Measurements from ENCODE around the gene GSTM1.
"Not testable (repeated sequence)": the region's sequence is repeated elsewhere in the genome, so short reads cannot be mapped to it uniquely, and the experiment has no call there.

Gene GSTM1

GRCh38 chr1:109667452-109668122, 20.0 kb upstream of the GSTM1 start, which contains the start of gene GSTM2:
GSTM2 (plus strand) TSS chr1:109668057; CDS start chr1:109668116, 59 bp downstream.
- H3K4me2 ChIP-seq = peak within 1 kb of the TSS; percentile 70 to 92 (median 85)
- TF ChIP-seq Cebpa-rat (IDR thresholded peaks at IDR 0.05) = no peak
- no peak within 1 kb of the TSS for H3K27ac ChIP-seq
- no peaks in the 10 kb centered on the region; a peak in 1 of 22 replicates for H3K36me3 ChIP-seq
- no peaks in the 10 kb centered on the region for H4K20me1 ChIP-seq
- H3K27me3 ChIP-seq = no peaks in the 10 kb centered on the region
- peak within 1 kb of the TSS in 10 of 11 experiments; percentile 28 to 65 (median 48); a peak in 18 of 22 replicates for H3K9ac ChIP-seq
- peaks cover 12 to 25% (median 18%) of the 10 kb centered on the region in 10 experiments for H3K4me1 ChIP-seq
- no peaks in the 10 kb centered on the region; a peak in 1 of 22 replicates for H3K9me3 ChIP-seq (replicated peaks in 1 of 11)
- H3K4me3 ChIP-seq = peak within 1 kb of the TSS; percentile 34 to 64 (median 50); a peak in 19 of 20 replicates

GRCh38 chr1:109668123-109668775, 19.4 kb upstream of the GSTM1 start:
- peak overlapping the region; percentile 70 to 92 (median 85) for H3K4me2 ChIP-seq
- no peaks in the 10 kb centered on the region; a peak in 1 of 22 replicates for H3K36me3 ChIP-seq
- H3K4me3 ChIP-seq = peak overlapping the region; percentile 34 to 64 (median 50); a peak in 19 of 20 replicates
- no peaks in the 10 kb centered on the region for H3K27me3 ChIP-seq
- no peak for TF ChIP-seq Cebpa-rat (IDR thresholded peaks at IDR 0.05)
- no peaks in the 10 kb centered on the region; a peak in 1 of 22 replicates for H3K9me3 ChIP-seq (replicated peaks in 1 of 11)
- peak overlapping the region in 8 of 11 experiments; percentile 28 to 65 (median 48); a peak in 15 of 22 replicates for H3K9ac ChIP-seq
- H3K27ac ChIP-seq = no peak overlapping the region
- peaks cover 12 to 25% (median 18%) of the 10 kb centered on the region in 10 experiments for H3K4me1 ChIP-seq
- no peaks in the 10 kb centered on the region for H4K20me1 ChIP-seq

- TF ChIP-seq Cebpa-rat (IDR thresholded peaks at IDR 0.05) = no peak
- H4K20me1 ChIP-seq = no peaks in the 10 kb centered on the region
- no peaks in the 10 kb centered on the region; a peak in 1 of 22 replicates for H3K36me3 ChIP-seq
These were observed 18.2 kb upstream of the GSTM1 start for GRCh38 chr1:109669246-109669948.

GRCh38 chr1:109669949-109670302, 17.7 kb upstream of the GSTM1 start:
- H4K20me1 ChIP-seq = not testable (repeated sequence)

More at GRCh38 chr1:109669246-109669948, 18.2 kb upstream of the GSTM1 start:
- no peak overlapping the region for H3K27ac ChIP-seq
- no peaks in the 10 kb centered on the region; a peak in 1 of 22 replicates for H3K9me3 ChIP-seq (replicated peaks in 1 of 11)
- H3K4me1 ChIP-seq = peaks cover 5 to 13% (median 12%) of the 10 kb centered on the region in 10 experiments
- H3K4me2 ChIP-seq = no peak overlapping the region
- H3K4me3 ChIP-seq = no peak overlapping the region
- no peak overlapping the region for H3K9ac ChIP-seq
- H3K27me3 ChIP-seq = no peaks in the 10 kb centered on the region

GRCh38 chr1:109671067-109671466, 16.6 kb upstream of the GSTM1 start:
- Histone ChIP-seq H3K27ac (no peak overlapping the region), H4K20me1 (no peaks in the 10 kb centered on the region), H3K27me3 (no peaks in the 10 kb centered on the region), H3K9me3 (replicated peaks in 1 of 11) (no peaks in the 10 kb centered on the region; a peak in 1 of 22 replicates), H3K4me3 (no peak overlapping the region), H3K9ac (no peak overlapping the region), H3K4me1 (peaks cover 5 to 13% (median 12%) of the 10 kb centered on the region in 10 experiments), H3K4me2 (no peak overlapping the region), H3K36me3 (no peaks in the 10 kb centered on the region; a peak in 1 of 22 replicates)
- no peak for TF ChIP-seq Cebpa-rat (IDR thresholded peaks at IDR 0.05)

More at GRCh38 chr1:109669949-109670302, 17.7 kb upstream of the GSTM1 start:
- H3K4me1 ChIP-seq = peaks cover 5 to 13% (median 12%) of the 10 kb centered on the region in 10 experiments
- H3K27ac ChIP-seq; H3K27me3 ChIP-seq; H3K9ac ChIP-seq; H3K36me3 ChIP-seq; H3K4me2 ChIP-seq; H3K9me3 ChIP-seq (replicated peaks in 1 of 11); H3K4me3 ChIP-seq: not testable (repeated sequence)

GRCh38 chr1:109673861-109674260, 13.8 kb upstream of the GSTM1 start:
- H3K27ac ChIP-seq; H4K20me1 ChIP-seq; H3K4me2 ChIP-seq; H3K4me1 ChIP-seq; H3K36me3 ChIP-seq; H3K9me3 ChIP-seq (replicated peaks in 1 of 11); H3K9ac ChIP-seq; H3K4me3 ChIP-seq; H3K27me3 ChIP-seq: not testable (repeated sequence)

- not testable (repeated sequence) for H3K27ac ChIP-seq, H3K4me3 ChIP-seq, H3K27me3 ChIP-seq
These were observed 10.8 kb upstream of the GSTM1 start for GRCh38 chr1:109676683-109677381.

GRCh38 chr1:109677459-109677858, 10.2 kb upstream of the GSTM1 start:
- Histone ChIP-seq H3K4me1 (no peaks in the 10 kb centered on the region), H3K9me3 (replicated peaks in 1 of 11) (no peaks in the 10 kb centered on the region), H3K27me3 (no peaks in the 10 kb centered on the region), H3K9ac (no peak overlapping the region), H3K36me3 (no peaks in the 10 kb centered on the region), H3K4me3 (no peak overlapping the region), H4K20me1 (no peaks in the 10 kb centered on the region), H3K4me2 (no peak overlapping the region), H3K27ac (no peak overlapping the region)
- no peak for TF ChIP-seq Cebpa-rat (IDR thresholded peaks at IDR 0.05)

More at GRCh38 chr1:109676683-109677381, 10.8 kb upstream of the GSTM1 start:
- H3K9ac ChIP-seq; H4K20me1 ChIP-seq; H3K4me1 ChIP-seq; H3K36me3 ChIP-seq; H3K9me3 ChIP-seq (replicated peaks in 1 of 11); H3K4me2 ChIP-seq: not testable (repeated sequence)

- H3K4me3 ChIP-seq; H4K20me1 ChIP-seq; H3K27ac ChIP-seq; H3K9me3 ChIP-seq (replicated peaks in 1 of 11); H3K4me2 ChIP-seq; H3K9ac ChIP-seq; H3K36me3 ChIP-seq; H3K27me3 ChIP-seq; H3K4me1 ChIP-seq: not testable (repeated sequence)
These were observed 9.0 kb upstream of the GSTM1 start for GRCh38 chr1:109678637-109679036.

- not testable (repeated sequence) for H3K27ac ChIP-seq, H3K27me3 ChIP-seq, H4K20me1 ChIP-seq, H3K9ac ChIP-seq, H3K4me3 ChIP-seq, H3K4me2 ChIP-seq, H3K36me3 ChIP-seq
- peaks cover 8 to 23% (median 15%) of the 10 kb centered on the region in 11 experiments; a peak in 21 of 22 replicates for H3K9me3 ChIP-seq (replicated peaks in 1 of 11)
- peaks cover 12 to 25% (median 15%) of the 10 kb centered on the region in 10 experiments for H3K4me1 ChIP-seq
These were observed 2.8 kb upstream of the GSTM1 start for GRCh38 chr1:109684777-109685176.

- not testable (repeated sequence) for H3K27me3 ChIP-seq, H3K9ac ChIP-seq, H4K20me1 ChIP-seq, H3K4me2 ChIP-seq, H3K4me3 ChIP-seq, H3K27ac ChIP-seq
- Histone ChIP-seq H3K36me3 (peaks cover 0 to 14% (median 9%) of the 10 kb centered on the region in 11 experiments; a peak in 12 of 22 replicates), H3K9me3 (replicated peaks in 1 of 11) (peaks cover 8 to 23% (median 15%) of the 10 kb centered on the region in 11 experiments; a peak in 21 of 22 replicates), H3K4me1 (peaks cover 12 to 25% (median 15%) of the 10 kb centered on the region in 10 experiments)
These were observed 2.2 kb upstream of the GSTM1 start for GRCh38 chr1:109685399-109685798.

- not testable (repeated sequence) for H3K27ac ChIP-seq, H3K4me3 ChIP-seq, H3K27me3 ChIP-seq, H4K20me1 ChIP-seq, H3K9ac ChIP-seq, H3K4me2 ChIP-seq
- Histone ChIP-seq H3K36me3 (peaks cover 0 to 19% (median 13%) of the 10 kb centered on the region in 11 experiments; a peak in 15 of 22 replicates), H3K9me3 (replicated peaks in 1 of 11) (peaks cover 8 to 23% (median 15%) of the 10 kb centered on the region in 11 experiments; a peak in 21 of 22 replicates), H3K4me1 (peaks cover 12 to 25% (median 15%) of the 10 kb centered on the region in 10 experiments)
These were observed 1.7 kb upstream of the GSTM1 start for GRCh38 chr1:109685890-109686289.
